DND-41 (cell line): Measurements from ENCODE around the gene CDH5.
A peak's percentile ranks its signal among the peaks of the same experiment; 100 is the strongest.

Experiments
- ATAC-seq: fragments of 200-7000 bp; cut with Tn5 transposase; 3 replicates; pipeline ENCODE4 v1.9.1; 2021; ENCODE audit warnings: low read depth; ENCODE audit not compliant: insufficient read depth
- DNase-seq: peaks from one replicate; pipeline ENCODE4 v3.0.0-alpha.2; 2020
- H2AFZ ChIP-seq: 2 replicates; pipeline ENCODE4 v1.6.0; 2012; ENCODE audit warnings: low read depth, low read length
- H3K27ac ChIP-seq: 2 replicates; pipeline ENCODE4 v1.5.1; 2012; ENCODE audit warnings: low read length, inconsistent platforms
- H3K27me3 ChIP-seq: fragments of 200-600 bp; sonication (generic); 2 replicates; pipeline ENCODE4 v1.6.0; 2012; ENCODE audit warnings: low read length, mild to moderate bottlenecking, inconsistent platforms; ENCODE audit not compliant: insufficient read depth, poor library complexity
- H3K36me3 ChIP-seq: 2 replicates; pipeline ENCODE4 v1.5.1; 2012; ENCODE audit warnings: low read length, inconsistent platforms; ENCODE audit not compliant: insufficient read depth
- H3K4me1 ChIP-seq: 2 replicates; pipeline ENCODE4 v1.5.1; 2012; ENCODE audit warnings: mild to moderate bottlenecking, low read length; ENCODE audit not compliant: insufficient read depth
- H3K4me2 ChIP-seq: 2 replicates; pipeline ENCODE4 v1.6.0; 2012; ENCODE audit warnings: mild to moderate bottlenecking, moderate library complexity, low read length, inconsistent platforms; ENCODE audit not compliant: insufficient read depth
- H3K4me3 ChIP-seq, 2 experiments: fragments of 200-600 bp in 1 of 2; shearing (Covaris generic) in 1 of 2; 2 replicates each; pipeline ENCODE4 v1.5.1; 2012 to 2016; ENCODE audit warnings: inconsistent platforms in 2 of 2, low read length in 2 of 2, mild to moderate bottlenecking in 2 of 2, low read depth in 1 of 2, moderate library complexity in 1 of 2
- H3K79me2 ChIP-seq: 2 replicates; pipeline ENCODE4 v1.6.0; 2012; ENCODE audit warnings: low read length, inconsistent platforms; ENCODE audit not compliant: insufficient read depth
- H3K9ac ChIP-seq: 2 replicates; pipeline ENCODE4 v1.6.0; 2012; ENCODE audit warnings: low read depth, mild to moderate bottlenecking, inconsistent platforms, low read length, moderate library complexity
- H3K9me3 ChIP-seq: 2 replicates; pipeline ENCODE4 v1.5.1; 2012; ENCODE audit warnings: low read length, moderate library complexity, mild to moderate bottlenecking, inconsistent platforms; ENCODE audit not compliant: insufficient read depth, severe bottlenecking
- H4K20me1 ChIP-seq: 2 replicates; pipeline ENCODE4 v1.6.0; 2012; ENCODE audit warnings: low read length; ENCODE audit not compliant: insufficient read depth
- EZH2 ChIP-seq: IDR thresholded peaks from 3 replicates; pipeline ENCODE4 v1.6.1; 2012; ENCODE audit warnings: borderline replicate concordance, low read depth, mild to moderate bottlenecking, moderate library complexity, low read length, inconsistent platforms; ENCODE audit not compliant: severe bottlenecking
- TF ChIP-seq, protein P1 (sequence below): IDR thresholded peaks from 2 replicates; pipeline ENCODE4 v1.5.1; 2012; ENCODE audit warnings: borderline replicate concordance, low read length, moderate library complexity, mild to moderate bottlenecking; ENCODE audit not compliant: poor library complexity, severe bottlenecking; ENCODE audit errors: extremely low read depth

The CDH5 gene

DNA sequence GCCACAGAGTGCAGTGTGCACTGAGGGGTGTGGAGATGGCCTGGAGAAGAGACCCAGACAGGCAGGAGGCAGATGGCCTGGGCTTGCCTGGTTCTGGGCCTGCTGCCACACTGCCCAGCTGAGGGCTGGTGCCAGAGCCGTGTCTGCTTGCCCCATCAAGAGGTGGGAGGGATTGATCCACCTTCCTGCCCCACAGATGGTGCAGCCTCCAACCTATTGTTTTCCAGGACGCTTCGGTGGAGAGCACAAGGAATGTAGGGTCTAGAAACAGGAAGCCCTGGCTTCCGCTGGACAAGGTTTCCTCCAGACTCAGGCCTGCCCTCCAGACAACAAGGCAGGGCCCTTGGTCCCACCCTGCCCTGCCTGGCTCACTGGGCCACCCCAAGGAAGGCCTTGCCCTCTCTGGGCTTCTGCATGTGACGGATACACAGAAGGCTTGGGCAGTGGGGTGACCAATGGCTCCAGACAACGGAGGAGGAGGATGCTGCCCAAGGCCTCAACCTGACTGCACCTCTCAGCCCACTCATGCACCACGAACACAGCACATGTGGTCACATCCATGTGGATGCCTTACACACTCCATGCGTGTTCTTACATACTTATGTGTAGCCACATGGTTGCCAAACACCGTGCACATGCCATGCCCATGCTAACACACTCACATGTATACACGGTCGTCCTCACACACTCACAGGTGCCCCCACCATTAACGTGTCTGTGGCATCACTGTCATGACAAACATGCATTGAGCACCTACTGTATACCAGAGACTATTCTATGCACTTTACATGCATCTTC, 6.5 kb upstream of the CDH5 start:
- no peak for TF ChIP-seq EZH2
- TF ChIP-seq, protein P1, sequence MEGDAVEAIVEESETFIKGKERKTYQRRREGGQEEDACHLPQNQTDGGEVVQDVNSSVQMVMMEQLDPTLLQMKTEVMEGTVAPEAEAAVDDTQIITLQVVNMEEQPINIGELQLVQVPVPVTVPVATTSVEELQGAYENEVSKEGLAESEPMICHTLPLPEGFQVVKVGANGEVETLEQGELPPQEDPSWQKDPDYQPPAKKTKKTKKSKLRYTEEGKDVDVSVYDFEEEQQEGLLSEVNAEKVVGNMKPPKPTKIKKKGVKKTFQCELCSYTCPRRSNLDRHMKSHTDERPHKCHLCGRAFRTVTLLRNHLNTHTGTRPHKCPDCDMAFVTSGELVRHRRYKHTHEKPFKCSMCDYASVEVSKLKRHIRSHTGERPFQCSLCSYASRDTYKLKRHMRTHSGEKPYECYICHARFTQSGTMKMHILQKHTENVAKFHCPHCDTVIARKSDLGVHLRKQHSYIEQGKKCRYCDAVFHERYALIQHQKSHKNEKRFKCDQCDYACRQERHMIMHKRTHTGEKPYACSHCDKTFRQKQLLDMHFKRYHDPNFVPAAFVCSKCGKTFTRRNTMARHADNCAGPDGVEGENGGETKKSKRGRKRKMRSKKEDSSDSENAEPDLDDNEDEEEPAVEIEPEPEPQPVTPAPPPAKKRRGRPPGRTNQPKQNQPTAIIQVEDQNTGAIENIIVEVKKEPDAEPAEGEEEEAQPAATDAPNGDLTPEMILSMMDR = no peak
- Histone ChIP-seq H3K36me3 (no peaks in the 10 kb centered on the region), H3K4me1 (no peaks in the 10 kb centered on the region), H3K4me3 (no peak overlapping the region), H3K4me2 (no peak overlapping the region), H3K9me3 (no peaks in the 10 kb centered on the region), H3K27ac (no peak overlapping the region), H3K79me2 (no peaks in the 10 kb centered on the region), H3K27me3 (peaks cover 22% of the 10 kb centered on the region), H4K20me1 (no peaks in the 10 kb centered on the region; the same call in 1 of the 2 replicates), H2AFZ (no peak overlapping the region), H3K9ac (no peak overlapping the region)
- no peak for DNase-seq
- no peak for ATAC-seq

GRCh38 chr16:66360624-66361324, 5.7 kb upstream of the CDH5 start:
- Histone ChIP-seq H3K4me3 (no peak overlapping the region), H3K4me2 (no peak overlapping the region), H3K79me2 (no peaks in the 10 kb centered on the region), H3K9me3 (no peaks in the 10 kb centered on the region), H2AFZ (no peak overlapping the region), H3K27me3 (peaks cover 22% of the 10 kb centered on the region), H3K4me1 (no peaks in the 10 kb centered on the region), H4K20me1 (no peaks in the 10 kb centered on the region; the same call in 1 of the 2 replicates), H3K27ac (no peak overlapping the region), H3K9ac (no peak overlapping the region), H3K36me3 (no peaks in the 10 kb centered on the region)
- ATAC-seq (peak; percentile 44; the same call in 2 of the 3 replicates), DNase-seq (peak; percentile 18)
- no peak for TF ChIP-seq EZH2
- TF ChIP-seq, protein P1 = no peak

DNA sequence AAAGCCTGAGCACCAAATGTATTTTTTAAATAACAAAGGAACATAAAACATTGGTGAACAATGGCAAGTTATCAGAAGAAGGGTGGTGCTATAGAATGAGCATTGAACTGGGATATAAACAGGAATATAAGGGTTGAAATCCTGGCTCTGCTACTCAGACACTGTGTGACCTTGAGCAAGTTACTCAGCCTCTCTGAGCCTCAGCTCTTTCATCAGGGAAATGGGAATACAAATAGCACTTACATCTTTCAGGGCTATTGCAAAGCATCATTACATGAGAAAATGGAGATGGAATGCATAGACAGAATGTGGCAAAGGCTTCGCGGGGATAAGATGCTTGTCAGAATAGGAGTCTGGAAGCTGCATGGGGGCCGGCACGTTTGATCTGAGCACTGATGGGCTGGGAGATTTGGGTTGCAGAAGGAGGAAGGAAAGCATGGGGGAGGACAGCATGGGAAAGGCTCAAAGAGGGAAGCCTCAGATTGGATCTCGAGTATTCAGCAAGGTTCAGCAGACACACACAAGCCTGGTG, 4.8 kb upstream of the CDH5 start:
- Histone ChIP-seq H3K27me3 (peaks cover 22% of the 10 kb centered on the region), H3K4me1 (no peaks in the 10 kb centered on the region), H3K27ac (no peak overlapping the region), H2AFZ (no peak overlapping the region), H4K20me1 (peaks cover 3% of the 10 kb centered on the region; the same call in 1 of the 2 replicates), H3K36me3 (no peaks in the 10 kb centered on the region), H3K4me3 (no peak overlapping the region), H3K4me2 (no peak overlapping the region), H3K9me3 (no peaks in the 10 kb centered on the region), H3K9ac (no peak overlapping the region), H3K79me2 (no peaks in the 10 kb centered on the region)
- TF ChIP-seq, protein P1 = no peak
- no peak for TF ChIP-seq EZH2
- no peak for ATAC-seq
- DNase-seq = no peak
